HCT116 (cell line): ENCODE data around the gene RIMS4. TPM values are rescaled to one million over a fixed set of nuclear protein-coding genes. Genes with fewer than 3 reads are reported as not detected.

Experiments
- ATAC-seq: fragments of 200-7000 bp; cut with Tn5 transposase; 2 replicates; pipeline ENCODE4 v1.9.1; 2020; ENCODE audit warnings: mild to moderate bottlenecking, moderate library complexity
- BruUV-seq: library from RNA; stranded (reverse); fragments of 400-500 nt; replicated peaks from 2 replicates; lab custom pipeline; 2021; lab: Mats Ljungman, UMichigan
- CTCF ChIA-PET: fragments of 300-600 bp; sonication (Branson Sonifier 250); formaldehyde crosslinking; loops from one replicate; lab custom pipeline; 2021; ENCODE audit warnings: antibody characterized with exemption; lab: Charles Lee
- POLR2A ChIA-PET: fragments of 300-600, 350-600 bp; sonication (Branson Sonifier 250); formaldehyde crosslinking; loops from one replicate; lab custom pipeline; 2021; ENCODE audit warnings: antibody characterized with exemption; lab: Charles Lee
- RAD21 ChIA-PET, 2 experiments: fragments of 300-600 bp; sonication (Branson Sonifier 250); formaldehyde crosslinking; loops; one replicate each; lab custom pipeline; 2023; ENCODE audit warnings: low total read pairs in 2 of 2; ENCODE audit not compliant: uncharacterized antibody in 2 of 2, unreplicated experiment in 2 of 2, low non-redundant PET in 1 of 2; lab: Charles Lee
- DNase-seq: peaks from one replicate; pipeline ENCODE4 v3.0.0-alpha.2; 2010; ENCODE audit warnings: low read depth, low spot score
- H2AFZ ChIP-seq: fragments of 200-600 bp; shearing (Covaris generic), sonication (generic); 2 replicates; pipeline ENCODE4 v1.6.1; 2017; ENCODE audit warnings: low read depth, mixed run types, mixed read lengths, antibody characterized with exemption, low read length; ENCODE audit not compliant: poor library complexity, severe bottlenecking
- H3K27ac ChIP-seq: 2 replicates; pipeline ENCODE4 v1.5.1; 2012; ENCODE audit warnings: low read depth, low read length
- H3K27me3 ChIP-seq: fragments of 200-600 bp; sonication (generic); 2 replicates; pipeline ENCODE4 v1.6.1; 2016; ENCODE audit warnings: mixed run types, low read length, mixed read lengths; ENCODE audit not compliant: insufficient read depth
- H3K36me3 ChIP-seq, 2 experiments: fragments of 200-500 bp in 1 of 2; fragments of 200-600 bp in 1 of 2; sonication (Bioruptor generic) in 1 of 2; sonication (generic) in 1 of 2; 2 replicates each; pipeline versions ENCODE4 v1.5.1 to v1.6.1; 2014 to 2016; ENCODE audit warnings: low read length in 2 of 2, inconsistent platforms in 1 of 2, mixed read lengths in 1 of 2, mixed run types in 1 of 2; ENCODE audit not compliant: insufficient read depth in 2 of 2, control insufficient read depth in 1 of 2
- H3K4me1 ChIP-seq, 2 experiments: fragments of 200-600 bp in 1 of 2; sonication (generic) in 1 of 2; 2 replicates each; pipeline versions ENCODE4 v1.5.1 to v1.6.1; 2012 to 2017; ENCODE audit warnings: low read length in 2 of 2, inconsistent platforms in 1 of 2, mild to moderate bottlenecking in 1 of 2, mixed read lengths in 1 of 2, mixed run types in 1 of 2, moderate library complexity in 1 of 2; ENCODE audit not compliant: insufficient read depth in 2 of 2, control insufficient read depth in 1 of 2
- H3K4me2 ChIP-seq: fragments of 200-600 bp; sonication (generic); 2 replicates; pipeline ENCODE4 v1.6.1; 2017; ENCODE audit warnings: mixed run types, low read length, mixed read lengths
- H3K4me3 ChIP-seq, 2 experiments: fragments of 200-600 bp in 1 of 2; sonication (generic) in 1 of 2; replicated peaks in 1 of 2; 2 replicates each; pipeline ENCODE4 v1.5.1; 2011 to 2016; ENCODE audit warnings: low read length in 2 of 2, control low read depth in 1 of 2, low read depth in 1 of 2, mild to moderate bottlenecking in 1 of 2, mixed read lengths in 1 of 2, mixed run types in 1 of 2
- H3K79me2 ChIP-seq: fragments of 200-600 bp; sonication (generic); 2 replicates; pipeline ENCODE4 v1.6.1; 2017; ENCODE audit warnings: mild to moderate bottlenecking, mixed run types, low read length, moderate library complexity, mixed read lengths; ENCODE audit not compliant: insufficient read depth
- H3K9ac ChIP-seq: fragments of 200-600 bp; sonication (generic); 2 replicates; pipeline ENCODE4 v1.6.1; 2016; ENCODE audit warnings: low read length, mixed read lengths
- H3K9me2 ChIP-seq: fragments of 200-600 bp; sonication (generic), shearing (Covaris generic); 2 replicates; pipeline ENCODE4 v1.6.1; 2017; ENCODE audit warnings: mixed run types, mild to moderate bottlenecking, moderate library complexity; ENCODE audit not compliant: insufficient read depth
- H3K9me3 ChIP-seq, 2 experiments: fragments of 200-500 bp in 1 of 2; fragments of 200-600 bp in 1 of 2; sonication (Bioruptor generic) in 1 of 2; sonication (generic) in 1 of 2; 2 replicates each; pipeline ENCODE4 v1.6.1; 2014 to 2017; ENCODE audit warnings: low read length in 2 of 2, mixed read lengths in 2 of 2, inconsistent platforms in 1 of 2, low read depth in 1 of 2, mild to moderate bottlenecking in 1 of 2, mixed run types in 1 of 2, moderate library complexity in 1 of 2; ENCODE audit not compliant: control insufficient read depth in 1 of 2, insufficient read depth in 1 of 2
- H4K20me1 ChIP-seq: fragments of 200-600 bp; sonication (generic), shearing (Covaris generic); 2 replicates; pipeline ENCODE4 v1.6.1; 2017; ENCODE audit warnings: mixed run types, mild to moderate bottlenecking, moderate library complexity; ENCODE audit not compliant: insufficient read depth
- CBX3 ChIP-seq: IDR thresholded peaks from 2 replicates; pipeline ENCODE4 v1.6.1; 2012; ENCODE audit warnings: low read depth
- CEBPB ChIP-seq: IDR thresholded peaks from 2 replicates; pipeline ENCODE4 v1.6.1; 2012; ENCODE audit warnings: low read depth
- EGR1 ChIP-seq: IDR thresholded peaks from 2 replicates; pipeline ENCODE4 v1.6.1; 2012; ENCODE audit warnings: low read depth
- EZH2 ChIP-seq: fragments of 200-600 bp; sonication (generic); IDR thresholded peaks from 2 replicates; pipeline ENCODE4 v1.6.1; 2017; ENCODE audit warnings: antibody characterized with exemption, mixed run types
- POLR2A ChIP-seq: IDR thresholded peaks from 2 replicates; pipeline ENCODE4 v1.7.0; 2011; ENCODE audit warnings: borderline replicate concordance; ENCODE audit not compliant: insufficient read depth, insufficient read length; ENCODE audit errors: extremely low read depth
- RAD21 ChIP-seq: IDR thresholded peaks from 2 replicates; pipeline ENCODE4 v1.6.1; 2012; ENCODE audit warnings: low read depth, mild to moderate bottlenecking
- SIN3A ChIP-seq: IDR thresholded peaks from 2 replicates; pipeline ENCODE4 v1.6.1; 2012; ENCODE audit warnings: low read depth
- SRF ChIP-seq: IDR thresholded peaks from 2 replicates; pipeline ENCODE4 v1.6.1; 2012; ENCODE audit warnings: low read depth
- TCF7L2 ChIP-seq: IDR thresholded peaks from 2 replicates; pipeline ENCODE4 v1.7.0; 2011; ENCODE audit warnings: borderline replicate concordance, inconsistent platforms; ENCODE audit not compliant: insufficient read depth, insufficient read length; ENCODE audit errors: extremely low read depth
- YY1 ChIP-seq: IDR thresholded peaks from 2 replicates; pipeline ENCODE4 v1.6.1; 2011; ENCODE audit warnings: low read length, low read depth, moderate library complexity, mild to moderate bottlenecking; ENCODE audit not compliant: insufficient replicate concordance; ENCODE audit errors: extremely low read depth
- ZFX ChIP-seq: fragments of 450-650 bp; IDR thresholded peaks from 2 replicates; pipeline ENCODE4 v1.6.1; 2017
- intact Hi-C: fragments of 100-400 bp; cut with micrococcal nuclease; formaldehyde crosslinking; loops from 2 replicates; pipeline ENCODE4 v1.10.0; 2022
- total RNA-seq: library from RNA; stranded (reverse); gene quantifications from one replicate; pipeline ENCODE4 v1.2.1, GENCODE V29; 2021; ENCODE audit not compliant: unreplicated experiment
- TF ChIP-seq, protein P1 (sequence below), 3 experiments: fragments of 200-600 bp in 1 of 3; sonication (generic) in 1 of 3; IDR thresholded peaks in 2 of 3; conservative IDR thresholded peaks in 1 of 3; 2 replicates each; pipeline ENCODE4 v1.5.1; 2012 to 2017; ENCODE audit warnings: low read depth in 2 of 3, low read length in 2 of 3, antibody characterized with exemption in 1 of 3, borderline replicate concordance in 1 of 3, control low read depth in 1 of 3, mild to moderate bottlenecking in 1 of 3, mixed read lengths in 1 of 3, mixed run types in 1 of 3, moderate library complexity in 1 of 3; ENCODE audit not compliant: insufficient read depth in 1 of 3
- TF ChIP-seq, protein P2 (sequence below): IDR thresholded peaks from 2 replicates; pipeline ENCODE4 v1.6.1; 2011; ENCODE audit warnings: mild to moderate bottlenecking, low read length, moderate library complexity; ENCODE audit not compliant: insufficient replicate concordance; ENCODE audit errors: extremely low read depth
- TF ChIP-seq, protein P3 (sequence below): IDR thresholded peaks from 2 replicates; pipeline ENCODE4 v1.6.1; 2012
- TF ChIP-seq, protein P4 (sequence below): IDR thresholded peaks from 2 replicates; pipeline ENCODE4 v1.6.1; 2012
- TF ChIP-seq, protein P5 (sequence below): IDR thresholded peaks from 2 replicates; pipeline ENCODE4 v1.6.1; 2012; ENCODE audit warnings: low read depth

The RIMS4 gene
- total RNA-seq, 1 experiment from 2014 or later, result 0.05 TPM

DNA sequence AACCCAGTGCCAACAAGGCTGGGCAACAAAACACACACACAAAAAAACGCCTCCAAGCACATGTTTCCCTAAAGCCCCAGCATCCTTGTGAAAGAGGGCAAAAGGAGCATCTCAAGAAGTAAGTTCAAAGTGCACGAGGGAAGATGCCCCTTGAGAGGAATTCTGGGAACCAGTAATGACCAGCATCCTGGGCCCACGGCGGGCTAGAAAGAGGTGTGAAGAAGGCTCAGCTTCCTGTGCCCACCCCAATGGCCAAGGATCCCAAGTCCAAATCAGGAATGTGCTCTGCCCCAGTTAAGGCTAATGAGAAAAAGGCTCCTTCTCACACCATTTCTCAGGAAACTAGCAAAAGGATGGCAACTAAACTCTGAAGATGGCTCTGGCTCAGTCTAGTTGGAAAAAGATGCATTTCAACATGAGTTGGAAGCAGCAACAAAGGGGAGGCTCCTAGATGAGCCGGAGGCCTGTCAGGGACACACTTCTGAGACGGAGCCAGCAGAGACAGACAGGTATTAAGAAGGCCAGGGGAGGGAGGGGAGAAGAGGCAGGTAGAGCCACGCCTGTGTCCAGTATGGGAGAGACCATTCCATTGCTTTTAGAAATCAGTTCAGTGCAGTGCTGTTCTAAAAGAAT lies 3.2 kb downstream of the RIMS4 start (continued):
- TF ChIP-seq EGR1 (no peak), POLR2A (no peak)

DNA sequence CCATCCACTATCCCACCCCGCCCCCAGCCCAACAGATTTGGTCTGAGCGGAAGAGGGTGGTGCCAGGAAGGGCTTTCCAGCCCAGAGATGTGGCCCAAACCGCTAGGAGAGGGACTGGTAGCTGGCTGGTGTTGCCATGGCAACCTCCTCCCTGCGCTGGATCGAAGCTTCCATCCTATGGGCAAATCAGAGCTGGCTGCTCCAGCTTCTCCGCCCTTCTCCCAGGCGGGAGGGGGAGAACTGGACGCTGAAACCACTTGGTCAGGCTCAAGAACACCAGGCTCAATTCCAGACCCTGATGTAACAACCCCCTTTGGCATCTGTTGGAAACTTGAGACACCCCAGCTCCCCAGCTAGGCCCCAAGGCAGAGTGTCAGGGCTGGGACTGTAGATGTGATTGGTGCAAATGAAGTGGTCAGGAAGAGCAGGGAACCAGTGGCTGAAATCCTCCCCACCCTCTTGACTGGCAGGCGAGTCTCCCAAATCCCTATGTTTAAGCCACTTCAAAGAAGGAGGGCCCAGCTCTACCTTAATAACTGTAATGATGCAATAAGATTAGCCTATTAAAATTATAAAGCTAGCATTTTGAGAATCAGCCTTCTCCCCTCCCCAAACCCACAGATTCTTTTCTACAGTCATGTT lies 4.2 kb downstream of the RIMS4 start:
- intact Hi-C loops, result no loop called here
- Histone ChIP-seq H4K20me1 (no peaks in the 10 kb centered on the region), H2AFZ (no peak overlapping the region), H3K4me3 (no peak overlapping the region), H3K9ac (no peak overlapping the region), H3K36me3 (no peaks in the 10 kb centered on the region), H3K9me2 (no peaks in the 10 kb centered on the region), H3K4me2 (no peak overlapping the region), H3K79me2 (no peaks in the 10 kb centered on the region), H3K27ac (no peak overlapping the region), H3K27me3 (peaks cover 3% of the 10 kb centered on the region; the same call in 1 of the 2 replicates), H3K4me1 (no peaks in the 10 kb centered on the region), H3K9me3 (no peaks in the 10 kb centered on the region)
- CTCF ChIA-PET, result no interaction called here
- no peak for ATAC-seq
- POLR2A ChIA-PET, result no interaction called here
- TF ChIP-seq TCF7L2 (no peak), SIN3A (no peak), EZH2 (no peak), SRF (no peak), CBX3 (no peak), ZFX (no peak), POLR2A (no peak), YY1 (no peak), RAD21 (no peak), EGR1 (no peak), CEBPB (no peak)
- TF ChIP-seq, protein P1, sequence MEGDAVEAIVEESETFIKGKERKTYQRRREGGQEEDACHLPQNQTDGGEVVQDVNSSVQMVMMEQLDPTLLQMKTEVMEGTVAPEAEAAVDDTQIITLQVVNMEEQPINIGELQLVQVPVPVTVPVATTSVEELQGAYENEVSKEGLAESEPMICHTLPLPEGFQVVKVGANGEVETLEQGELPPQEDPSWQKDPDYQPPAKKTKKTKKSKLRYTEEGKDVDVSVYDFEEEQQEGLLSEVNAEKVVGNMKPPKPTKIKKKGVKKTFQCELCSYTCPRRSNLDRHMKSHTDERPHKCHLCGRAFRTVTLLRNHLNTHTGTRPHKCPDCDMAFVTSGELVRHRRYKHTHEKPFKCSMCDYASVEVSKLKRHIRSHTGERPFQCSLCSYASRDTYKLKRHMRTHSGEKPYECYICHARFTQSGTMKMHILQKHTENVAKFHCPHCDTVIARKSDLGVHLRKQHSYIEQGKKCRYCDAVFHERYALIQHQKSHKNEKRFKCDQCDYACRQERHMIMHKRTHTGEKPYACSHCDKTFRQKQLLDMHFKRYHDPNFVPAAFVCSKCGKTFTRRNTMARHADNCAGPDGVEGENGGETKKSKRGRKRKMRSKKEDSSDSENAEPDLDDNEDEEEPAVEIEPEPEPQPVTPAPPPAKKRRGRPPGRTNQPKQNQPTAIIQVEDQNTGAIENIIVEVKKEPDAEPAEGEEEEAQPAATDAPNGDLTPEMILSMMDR (IDR thresholded peaks at IDR 0.05 in 2 of 3, conservative IDR thresholded peaks at IDR 0.05 in 1 of 3; ENCODE audit: borderline replicate concordance in 1 of 3, insufficient read depth in 1 of 3, low read depth in 2 of 3, low read length in 2 of 3), result no peak
- TF ChIP-seq, protein P2, sequence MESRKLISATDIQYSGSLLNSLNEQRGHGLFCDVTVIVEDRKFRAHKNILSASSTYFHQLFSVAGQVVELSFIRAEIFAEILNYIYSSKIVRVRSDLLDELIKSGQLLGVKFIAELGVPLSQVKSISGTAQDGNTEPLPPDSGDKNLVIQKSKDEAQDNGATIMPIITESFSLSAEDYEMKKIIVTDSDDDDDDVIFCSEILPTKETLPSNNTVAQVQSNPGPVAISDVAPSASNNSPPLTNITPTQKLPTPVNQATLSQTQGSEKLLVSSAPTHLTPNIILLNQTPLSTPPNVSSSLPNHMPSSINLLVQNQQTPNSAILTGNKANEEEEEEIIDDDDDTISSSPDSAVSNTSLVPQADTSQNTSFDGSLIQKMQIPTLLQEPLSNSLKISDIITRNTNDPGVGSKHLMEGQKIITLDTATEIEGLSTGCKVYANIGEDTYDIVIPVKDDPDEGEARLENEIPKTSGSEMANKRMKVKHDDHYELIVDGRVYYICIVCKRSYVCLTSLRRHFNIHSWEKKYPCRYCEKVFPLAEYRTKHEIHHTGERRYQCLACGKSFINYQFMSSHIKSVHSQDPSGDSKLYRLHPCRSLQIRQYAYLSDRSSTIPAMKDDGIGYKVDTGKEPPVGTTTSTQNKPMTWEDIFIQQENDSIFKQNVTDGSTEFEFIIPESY, result no peak
- TF ChIP-seq, protein P3, sequence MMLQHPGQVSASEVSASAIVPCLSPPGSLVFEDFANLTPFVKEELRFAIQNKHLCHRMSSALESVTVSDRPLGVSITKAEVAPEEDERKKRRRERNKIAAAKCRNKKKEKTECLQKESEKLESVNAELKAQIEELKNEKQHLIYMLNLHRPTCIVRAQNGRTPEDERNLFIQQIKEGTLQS, result no peak
- TF ChIP-seq, protein P4, sequence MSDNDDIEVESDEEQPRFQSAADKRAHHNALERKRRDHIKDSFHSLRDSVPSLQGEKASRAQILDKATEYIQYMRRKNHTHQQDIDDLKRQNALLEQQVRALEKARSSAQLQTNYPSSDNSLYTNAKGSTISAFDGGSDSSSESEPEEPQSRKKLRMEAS, result no peak
- TF ChIP-seq, protein P5, sequence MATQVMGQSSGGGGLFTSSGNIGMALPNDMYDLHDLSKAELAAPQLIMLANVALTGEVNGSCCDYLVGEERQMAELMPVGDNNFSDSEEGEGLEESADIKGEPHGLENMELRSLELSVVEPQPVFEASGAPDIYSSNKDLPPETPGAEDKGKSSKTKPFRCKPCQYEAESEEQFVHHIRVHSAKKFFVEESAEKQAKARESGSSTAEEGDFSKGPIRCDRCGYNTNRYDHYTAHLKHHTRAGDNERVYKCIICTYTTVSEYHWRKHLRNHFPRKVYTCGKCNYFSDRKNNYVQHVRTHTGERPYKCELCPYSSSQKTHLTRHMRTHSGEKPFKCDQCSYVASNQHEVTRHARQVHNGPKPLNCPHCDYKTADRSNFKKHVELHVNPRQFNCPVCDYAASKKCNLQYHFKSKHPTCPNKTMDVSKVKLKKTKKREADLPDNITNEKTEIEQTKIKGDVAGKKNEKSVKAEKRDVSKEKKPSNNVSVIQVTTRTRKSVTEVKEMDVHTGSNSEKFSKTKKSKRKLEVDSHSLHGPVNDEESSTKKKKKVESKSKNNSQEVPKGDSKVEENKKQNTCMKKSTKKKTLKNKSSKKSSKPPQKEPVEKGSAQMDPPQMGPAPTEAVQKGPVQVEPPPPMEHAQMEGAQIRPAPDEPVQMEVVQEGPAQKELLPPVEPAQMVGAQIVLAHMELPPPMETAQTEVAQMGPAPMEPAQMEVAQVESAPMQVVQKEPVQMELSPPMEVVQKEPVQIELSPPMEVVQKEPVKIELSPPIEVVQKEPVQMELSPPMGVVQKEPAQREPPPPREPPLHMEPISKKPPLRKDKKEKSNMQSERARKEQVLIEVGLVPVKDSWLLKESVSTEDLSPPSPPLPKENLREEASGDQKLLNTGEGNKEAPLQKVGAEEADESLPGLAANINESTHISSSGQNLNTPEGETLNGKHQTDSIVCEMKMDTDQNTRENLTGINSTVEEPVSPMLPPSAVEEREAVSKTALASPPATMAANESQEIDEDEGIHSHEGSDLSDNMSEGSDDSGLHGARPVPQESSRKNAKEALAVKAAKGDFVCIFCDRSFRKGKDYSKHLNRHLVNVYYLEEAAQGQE, result no peak
- RAD21 ChIA-PET, result no interaction called here
- no TSS peak for BruUV-seq
- no peak for DNase-seq
